Colonic mucosa (tissue), 4 donors: ENCODE results near the gene RPP14. TPM values are rescaled to one million over a fixed set of nuclear protein-coding genes. Genes with fewer than 3 reads are reported as not detected.
"Not testable (repeated sequence)": the region's sequence is repeated elsewhere in the genome, so short reads cannot be mapped to it uniquely, and the experiment has no call there.

Experiments
- DNase-seq: peaks from one replicate; pipeline ENCODE4 v3.0.0-alpha.2; 2020
- H3K27ac ChIP-seq: fragments of 200-600 bp; one replicate; pipeline ENCODE4 v1.8.0; 2021
- H3K27me3 ChIP-seq: fragments of 200-600 bp; one replicate; pipeline ENCODE4 v1.8.0; 2021
- H3K36me3 ChIP-seq: fragments of 200-600 bp; one replicate; pipeline ENCODE4 v1.8.0; 2021
- H3K4me1 ChIP-seq: fragments of 200-600 bp; one replicate; pipeline ENCODE4 v1.8.0; 2021; ENCODE audit warnings: mild to moderate bottlenecking
- H3K4me3 ChIP-seq: fragments of 200-600 bp; one replicate; pipeline ENCODE4 v1.8.0; 2021
- H3K9ac ChIP-seq, 2 donors: one replicate each; pipeline ENCODE4 v1.7.0; 2013; ENCODE audit warnings: control low read depth in 2 of 2, low read depth in 2 of 2, low read length in 2 of 2
- H3K9me3 ChIP-seq: fragments of 200-600 bp; one replicate; pipeline ENCODE4 v1.8.0; 2021
- intact Hi-C: fragments of 100-400 bp; cut with DNase I; formaldehyde crosslinking; loops from one replicate; pipeline ENCODE4 v1.14.1; 2022
- total RNA-seq, 2 donors: library from RNA; stranded (reverse); fragmentation: NEBNext Ultra II Directional in 1 of 2; extraction: Animal tissue kit (Norgen Biotek cat#: 25700) in 1 of 2; gene quantifications; one replicate each; pipeline ENCODE4 v1.2.1, GENCODE V29; 2021
- TF ChIP-seq, protein P1 (sequence below): fragments of 200-600 bp; IDR thresholded peaks from one replicate; pipeline ENCODE4 v1.8.0; 2022; ENCODE audit warnings: antibody characterized with exemption, mild to moderate bottlenecking
- donor health status: healthy.
- donor health status: DM: no; HTN: no; CAD: no.
- donor health status: DM: no; HTN: no; CAD: no.

RPP14 gene
- total RNA-seq, 2 donors from 2014 or later = 17.8 to 19.5 TPM

DNA sequence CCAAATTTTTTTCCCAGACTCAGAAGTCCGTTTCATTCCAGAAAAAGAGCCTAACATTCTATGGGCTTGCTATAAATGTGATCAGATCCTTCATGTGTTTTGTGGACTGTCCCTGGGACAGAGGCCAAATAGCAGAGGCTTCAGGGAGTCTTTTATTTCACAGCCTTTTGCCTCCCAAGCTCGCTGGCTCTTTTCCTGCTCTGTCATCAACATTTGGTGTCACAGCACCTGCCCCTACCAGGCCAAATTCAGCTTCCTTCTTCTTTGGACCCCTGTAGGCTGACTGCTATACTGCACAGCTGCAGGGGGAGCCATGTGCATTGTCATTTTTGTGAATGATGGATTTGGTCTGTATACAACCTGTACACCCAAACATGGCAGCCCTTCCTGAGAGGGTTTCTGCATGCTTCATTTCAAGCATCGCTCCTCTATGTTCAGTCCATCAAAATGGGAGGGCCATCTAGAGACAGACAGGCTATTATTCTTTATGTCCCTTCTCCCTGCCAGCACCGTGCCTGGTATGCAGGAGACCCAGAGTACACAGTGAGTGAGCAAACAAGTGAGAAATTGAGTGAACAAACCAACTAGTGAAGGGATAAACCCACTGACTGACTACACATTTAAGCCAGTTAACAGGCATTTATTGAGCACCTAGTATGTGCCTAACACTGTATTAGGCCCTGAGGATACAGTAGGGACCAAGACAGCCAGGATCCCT lies 17.9 kb upstream of the RPP14 start:
- Histone ChIP-seq H3K4me3 (no peak overlapping the region), H3K4me1 (no peaks in the 10 kb centered on the region), H3K9me3 (no peaks in the 10 kb centered on the region), H3K9ac (no peak overlapping the region), H3K27ac (no peak overlapping the region), H3K36me3 (no peaks in the 10 kb centered on the region), H3K27me3 (no peaks in the 10 kb centered on the region)
- DNase-seq = no peak
- intact Hi-C loops = no loop called here
- TF ChIP-seq, protein P1, sequence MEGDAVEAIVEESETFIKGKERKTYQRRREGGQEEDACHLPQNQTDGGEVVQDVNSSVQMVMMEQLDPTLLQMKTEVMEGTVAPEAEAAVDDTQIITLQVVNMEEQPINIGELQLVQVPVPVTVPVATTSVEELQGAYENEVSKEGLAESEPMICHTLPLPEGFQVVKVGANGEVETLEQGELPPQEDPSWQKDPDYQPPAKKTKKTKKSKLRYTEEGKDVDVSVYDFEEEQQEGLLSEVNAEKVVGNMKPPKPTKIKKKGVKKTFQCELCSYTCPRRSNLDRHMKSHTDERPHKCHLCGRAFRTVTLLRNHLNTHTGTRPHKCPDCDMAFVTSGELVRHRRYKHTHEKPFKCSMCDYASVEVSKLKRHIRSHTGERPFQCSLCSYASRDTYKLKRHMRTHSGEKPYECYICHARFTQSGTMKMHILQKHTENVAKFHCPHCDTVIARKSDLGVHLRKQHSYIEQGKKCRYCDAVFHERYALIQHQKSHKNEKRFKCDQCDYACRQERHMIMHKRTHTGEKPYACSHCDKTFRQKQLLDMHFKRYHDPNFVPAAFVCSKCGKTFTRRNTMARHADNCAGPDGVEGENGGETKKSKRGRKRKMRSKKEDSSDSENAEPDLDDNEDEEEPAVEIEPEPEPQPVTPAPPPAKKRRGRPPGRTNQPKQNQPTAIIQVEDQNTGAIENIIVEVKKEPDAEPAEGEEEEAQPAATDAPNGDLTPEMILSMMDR = no peak

DNA sequence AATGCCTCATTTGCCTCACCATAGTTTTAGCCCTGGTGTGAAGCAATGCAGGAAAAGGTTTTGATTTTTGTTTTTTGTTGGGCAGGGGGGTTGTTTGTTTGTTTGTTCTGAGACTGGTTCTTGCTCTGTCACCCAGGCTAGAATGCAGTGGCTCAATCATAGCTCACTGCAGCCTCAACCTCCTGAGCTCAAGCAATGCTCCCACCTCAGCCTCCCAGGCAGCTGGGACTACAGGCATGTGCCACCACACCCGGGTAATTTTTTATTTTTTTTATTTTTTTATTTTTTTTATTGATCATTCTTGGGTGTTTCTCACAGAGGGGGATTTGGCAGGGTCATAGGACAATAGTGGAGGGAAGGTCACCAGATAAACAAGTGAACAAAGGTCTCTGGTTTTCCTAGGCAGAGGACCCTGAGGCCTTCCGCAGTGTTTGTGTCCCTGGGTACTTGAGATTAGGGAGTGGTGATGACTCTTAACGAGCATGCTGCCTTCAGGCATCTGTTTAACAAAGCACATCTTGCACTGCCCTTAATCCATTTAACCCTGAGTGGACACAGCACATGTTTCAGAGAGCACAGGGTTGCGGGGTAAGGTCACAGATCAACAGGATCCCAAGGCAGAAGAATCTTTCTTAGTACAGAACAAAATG lies 17.0 kb upstream of the RPP14 start:
- H3K4me1 ChIP-seq, H3K27ac ChIP-seq, intact Hi-C loops, DNase-seq, H3K4me3 ChIP-seq, H3K27me3 ChIP-seq, H3K9ac ChIP-seq, H3K36me3 ChIP-seq, H3K9me3 ChIP-seq: not testable (repeated sequence)

DNA sequence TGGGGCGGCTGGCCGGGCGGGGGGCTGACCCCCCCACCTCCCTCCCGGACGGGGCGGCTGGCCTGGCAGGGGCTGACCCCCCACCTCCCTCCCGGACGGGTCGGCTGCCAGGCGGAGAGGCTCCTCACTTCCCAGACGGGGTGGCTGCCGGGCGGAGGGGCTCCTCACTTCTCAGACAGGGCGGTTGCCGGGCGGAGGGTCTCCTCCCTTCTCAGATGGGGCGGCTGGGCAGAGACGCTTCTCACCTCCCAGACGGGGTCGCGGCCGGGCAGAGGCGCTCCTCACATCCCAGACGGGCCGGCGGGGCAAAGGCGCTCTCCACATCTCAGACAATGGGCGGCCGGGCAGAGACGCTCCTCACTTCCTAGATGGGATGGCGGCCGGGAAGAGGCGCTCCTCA lies 15.6 kb upstream of the RPP14 start:
- H3K36me3 ChIP-seq, H3K27me3 ChIP-seq, H3K4me3 ChIP-seq, DNase-seq, H3K9me3 ChIP-seq, intact Hi-C loops, H3K27ac ChIP-seq, H3K4me1 ChIP-seq, H3K9ac ChIP-seq: not testable (repeated sequence)

DNA sequence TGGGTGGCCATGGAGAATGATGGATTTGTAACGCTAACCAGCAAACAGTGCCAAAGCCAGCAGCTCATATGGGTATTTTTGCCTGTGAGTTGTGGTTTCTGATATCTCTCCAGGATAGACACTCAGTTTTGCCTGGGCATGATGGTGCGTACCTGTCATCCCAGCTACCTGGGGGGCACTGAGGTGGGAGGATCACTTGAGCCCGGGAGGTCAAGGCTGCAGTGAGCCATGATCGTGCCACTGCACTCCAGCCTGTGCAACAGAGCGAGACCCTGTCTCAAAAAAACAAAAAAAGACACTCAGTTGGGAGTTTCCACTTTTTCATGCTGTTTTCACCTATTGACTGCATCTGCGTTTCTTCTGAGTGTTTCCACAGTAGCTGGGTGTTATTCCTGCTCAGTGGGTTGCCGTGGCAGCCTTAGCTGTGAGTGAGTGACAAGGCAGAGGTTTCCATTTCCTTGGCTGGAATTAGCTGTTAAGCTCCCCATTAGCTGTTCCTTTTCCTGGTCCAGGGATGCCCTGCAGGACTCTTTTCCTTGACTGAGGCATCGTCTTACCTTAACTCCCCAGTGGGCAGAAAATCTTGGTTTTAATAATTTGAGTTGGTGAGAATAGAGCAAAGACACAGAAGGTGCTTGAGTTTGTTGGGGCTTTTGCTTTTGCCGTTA lies 14.2 kb upstream of the RPP14 start:
- H3K27ac ChIP-seq = no peak overlapping the region
- intact Hi-C loops = no loop called here
- H3K36me3 ChIP-seq = no peaks in the 10 kb centered on the region
- no peaks in the 10 kb centered on the region for H3K9me3 ChIP-seq
- no peak overlapping the region for H3K9ac ChIP-seq
- DNase-seq = no peak
- H3K27me3 ChIP-seq = no peaks in the 10 kb centered on the region
- H3K4me3 ChIP-seq = no peak overlapping the region
- TF ChIP-seq, protein P1 = no peak
- no peaks in the 10 kb centered on the region for H3K4me1 ChIP-seq

DNA sequence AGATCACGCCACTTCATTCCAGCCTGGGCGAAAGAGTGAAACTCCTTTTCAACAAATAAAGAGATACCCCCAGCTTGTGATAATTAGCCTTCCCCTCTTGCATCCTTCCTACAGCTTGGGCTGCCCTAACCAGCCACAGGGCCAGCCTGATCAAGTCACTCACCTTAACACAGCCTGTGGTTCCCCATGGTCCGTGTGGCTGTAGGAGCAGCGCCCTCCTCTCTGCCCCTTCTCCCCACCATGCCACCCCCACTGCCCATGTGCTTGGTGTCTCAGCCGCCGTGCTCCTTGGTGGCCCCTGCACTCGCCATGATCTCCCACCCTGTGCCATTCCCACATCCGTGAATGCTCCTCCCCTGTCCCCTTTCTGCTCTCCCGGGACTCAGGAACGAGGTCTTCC lies 13.2 kb upstream of the RPP14 start:
- H3K27me3 ChIP-seq = no peaks in the 10 kb centered on the region
- no peaks in the 10 kb centered on the region for H3K9me3 ChIP-seq
- intact Hi-C loops = no loop called here
- no peak overlapping the region for H3K4me3 ChIP-seq
- H3K4me1 ChIP-seq = no peaks in the 10 kb centered on the region
- DNase-seq = no peak
- H3K9ac ChIP-seq = no peak overlapping the region
- H3K36me3 ChIP-seq = no peaks in the 10 kb centered on the region
- TF ChIP-seq, protein P1 = no peak
- no peak overlapping the region for H3K27ac ChIP-seq

DNA sequence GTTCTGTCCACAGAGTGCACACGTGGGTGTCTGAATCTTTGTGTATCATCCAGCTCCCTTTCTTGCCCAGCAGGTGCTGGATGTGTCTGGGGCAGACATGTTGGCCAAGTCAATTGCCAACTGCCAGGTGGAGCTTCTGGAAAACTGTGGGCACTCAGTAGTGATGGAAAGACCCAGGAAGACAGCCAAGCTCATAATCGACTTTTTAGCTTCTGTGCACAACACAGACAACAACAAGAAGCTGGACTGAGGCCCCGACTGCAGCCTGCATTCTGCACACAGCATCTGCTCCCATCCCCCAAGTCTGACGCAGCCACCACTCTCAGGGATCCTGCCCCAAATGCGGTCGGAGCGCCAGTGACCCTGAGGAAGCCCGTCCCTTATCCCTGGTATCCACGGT lies 12.5 kb upstream of the RPP14 start:
- TF ChIP-seq, protein P1 = no peak
- intact Hi-C loops = no loop called here
- H3K36me3 ChIP-seq = no peaks in the 10 kb centered on the region
- no peak for DNase-seq
- no peak overlapping the region for H3K9ac ChIP-seq
- no peak overlapping the region for H3K27ac ChIP-seq
- H3K4me1 ChIP-seq = no peaks in the 10 kb centered on the region
- no peaks in the 10 kb centered on the region for H3K27me3 ChIP-seq
- H3K9me3 ChIP-seq = no peaks in the 10 kb centered on the region
- H3K4me3 ChIP-seq = no peak overlapping the region
